GM23338 (cell line): Measurements from ENCODE around the gene PCNT.

Experiments used
- CREB1 ChIP-seq: fragments of 250-450 bp; sonication (Bioruptor Pico); IDR thresholded peaks from 2 replicates; pipeline ENCODE4 v1.5.0; 2020; ENCODE audit warnings: low read depth, mild to moderate bottlenecking, moderate library complexity
- ETS1 ChIP-seq: IDR thresholded peaks from 2 replicates; pipeline ENCODE4 v1.6.1; 2016; ENCODE audit warnings: antibody characterized with exemption
- EZH2 ChIP-seq: fragments of 200-600 bp; sonication (generic); IDR thresholded peaks from one replicate; pipeline ENCODE4 v1.8.0; 2017; ENCODE audit warnings: antibody characterized with exemption, mild to moderate bottlenecking, low read depth; ENCODE audit not compliant: unreplicated experiment
- EZH2phosphoT487 ChIP-seq: fragments of 200-600 bp; sonication (generic); IDR thresholded peaks from one replicate; pipeline ENCODE4 v1.8.1; 2018; ENCODE audit warnings: antibody characterized with exemption; ENCODE audit not compliant: unreplicated experiment
- JUNB ChIP-seq: IDR thresholded peaks from one replicate; pipeline ENCODE4 v1.6.1; 2016; ENCODE audit warnings: antibody characterized with exemption; ENCODE audit not compliant: unreplicated experiment
- NANOG ChIP-seq: IDR thresholded peaks from 2 replicates; pipeline ENCODE4 v1.6.1; 2016; ENCODE audit warnings: antibody characterized with exemption, borderline replicate concordance
- POLR2AphosphoS5 ChIP-seq: IDR thresholded peaks from 2 replicates; pipeline ENCODE4 v1.6.1; 2016; ENCODE audit warnings: antibody characterized with exemption, low read depth
- ZNF114 ChIP-seq: fragments of 250-450 bp; sonication (Bioruptor Pico); IDR thresholded peaks from 2 replicates; pipeline ENCODE4 v1.5.0; 2020; ENCODE audit warnings: mild to moderate bottlenecking, moderate library complexity
- TF ChIP-seq, protein P1 (sequence below), 2 experiments: fragments of 200-600 bp in 1 of 2; sonication (generic) in 1 of 2; conservative IDR thresholded peaks; 2 replicates each; pipeline versions ENCODE4 v1.5.1 to v1.6.1; 2016 to 2017; ENCODE audit warnings: antibody characterized with exemption in 2 of 2, low read depth in 2 of 2, mild to moderate bottlenecking in 2 of 2, moderate library complexity in 1 of 2
- TF ChIP-seq, protein P2 (sequence below): IDR thresholded peaks from one replicate; pipeline ENCODE4 v1.6.1; 2018; ENCODE audit warnings: antibody characterized with exemption; ENCODE audit not compliant: unreplicated experiment

GRCh38 chr21:46483300-46484295 is 159.6 kb downstream of the PCNT start:
- TF ChIP-seq, protein P1, sequence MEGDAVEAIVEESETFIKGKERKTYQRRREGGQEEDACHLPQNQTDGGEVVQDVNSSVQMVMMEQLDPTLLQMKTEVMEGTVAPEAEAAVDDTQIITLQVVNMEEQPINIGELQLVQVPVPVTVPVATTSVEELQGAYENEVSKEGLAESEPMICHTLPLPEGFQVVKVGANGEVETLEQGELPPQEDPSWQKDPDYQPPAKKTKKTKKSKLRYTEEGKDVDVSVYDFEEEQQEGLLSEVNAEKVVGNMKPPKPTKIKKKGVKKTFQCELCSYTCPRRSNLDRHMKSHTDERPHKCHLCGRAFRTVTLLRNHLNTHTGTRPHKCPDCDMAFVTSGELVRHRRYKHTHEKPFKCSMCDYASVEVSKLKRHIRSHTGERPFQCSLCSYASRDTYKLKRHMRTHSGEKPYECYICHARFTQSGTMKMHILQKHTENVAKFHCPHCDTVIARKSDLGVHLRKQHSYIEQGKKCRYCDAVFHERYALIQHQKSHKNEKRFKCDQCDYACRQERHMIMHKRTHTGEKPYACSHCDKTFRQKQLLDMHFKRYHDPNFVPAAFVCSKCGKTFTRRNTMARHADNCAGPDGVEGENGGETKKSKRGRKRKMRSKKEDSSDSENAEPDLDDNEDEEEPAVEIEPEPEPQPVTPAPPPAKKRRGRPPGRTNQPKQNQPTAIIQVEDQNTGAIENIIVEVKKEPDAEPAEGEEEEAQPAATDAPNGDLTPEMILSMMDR (conservative IDR thresholded peaks at IDR 0.05; ENCODE audit: low read depth in 2 of 2): no peak
- TF ChIP-seq EZH2phosphoT487: no peak
- TF ChIP-seq EZH2: no peak
- TF ChIP-seq, protein P2, sequence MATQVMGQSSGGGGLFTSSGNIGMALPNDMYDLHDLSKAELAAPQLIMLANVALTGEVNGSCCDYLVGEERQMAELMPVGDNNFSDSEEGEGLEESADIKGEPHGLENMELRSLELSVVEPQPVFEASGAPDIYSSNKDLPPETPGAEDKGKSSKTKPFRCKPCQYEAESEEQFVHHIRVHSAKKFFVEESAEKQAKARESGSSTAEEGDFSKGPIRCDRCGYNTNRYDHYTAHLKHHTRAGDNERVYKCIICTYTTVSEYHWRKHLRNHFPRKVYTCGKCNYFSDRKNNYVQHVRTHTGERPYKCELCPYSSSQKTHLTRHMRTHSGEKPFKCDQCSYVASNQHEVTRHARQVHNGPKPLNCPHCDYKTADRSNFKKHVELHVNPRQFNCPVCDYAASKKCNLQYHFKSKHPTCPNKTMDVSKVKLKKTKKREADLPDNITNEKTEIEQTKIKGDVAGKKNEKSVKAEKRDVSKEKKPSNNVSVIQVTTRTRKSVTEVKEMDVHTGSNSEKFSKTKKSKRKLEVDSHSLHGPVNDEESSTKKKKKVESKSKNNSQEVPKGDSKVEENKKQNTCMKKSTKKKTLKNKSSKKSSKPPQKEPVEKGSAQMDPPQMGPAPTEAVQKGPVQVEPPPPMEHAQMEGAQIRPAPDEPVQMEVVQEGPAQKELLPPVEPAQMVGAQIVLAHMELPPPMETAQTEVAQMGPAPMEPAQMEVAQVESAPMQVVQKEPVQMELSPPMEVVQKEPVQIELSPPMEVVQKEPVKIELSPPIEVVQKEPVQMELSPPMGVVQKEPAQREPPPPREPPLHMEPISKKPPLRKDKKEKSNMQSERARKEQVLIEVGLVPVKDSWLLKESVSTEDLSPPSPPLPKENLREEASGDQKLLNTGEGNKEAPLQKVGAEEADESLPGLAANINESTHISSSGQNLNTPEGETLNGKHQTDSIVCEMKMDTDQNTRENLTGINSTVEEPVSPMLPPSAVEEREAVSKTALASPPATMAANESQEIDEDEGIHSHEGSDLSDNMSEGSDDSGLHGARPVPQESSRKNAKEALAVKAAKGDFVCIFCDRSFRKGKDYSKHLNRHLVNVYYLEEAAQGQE: no peak
- TF ChIP-seq JUNB: no peak
- no peak for TF ChIP-seq POLR2AphosphoS5
- no peak for TF ChIP-seq NANOG
- no peak for TF ChIP-seq ZNF114
- TF ChIP-seq ETS1: no peak
- no peak for TF ChIP-seq CREB1
